Measurements from ENCODE around the gene MEI4. TPM values are rescaled to one million over a fixed set of nuclear protein-coding genes. Genes with fewer than 3 reads are reported as not detected.

The MEI4 gene
- total RNA-seq, 1 experiment from 2014 or later, result not detected

GRCh38 chr6:77762386-77762785 lies 109.5 kb downstream of the MEI4 start:
- POLR2A ChIA-PET, result no interaction called here
- H3K9me3 ChIP-seq (ENCODE audit: control insufficient read depth in 1 of 2, insufficient read depth in 1 of 2, low read depth in 1 of 2, low read length in 2 of 2), result no peaks in the 10 kb centered on the region
- no peaks in the 10 kb centered on the region; the same call in 1 of the 2 replicates for H4K20me1 ChIP-seq (ENCODE audit: insufficient read depth)
- H3K27me3 ChIP-seq (ENCODE audit: insufficient read depth, low read length), result no peaks in the 10 kb centered on the region
- no peak for DNase-seq (ENCODE audit: low read depth, low spot score)
- TF ChIP-seq REST (IDR thresholded peaks at IDR 0.05; ENCODE audit: low read depth), result no peak
- no peak for TF ChIP-seq CTCF (IDR thresholded peaks at IDR 0.05 in 2 of 3, conservative IDR thresholded peaks at IDR 0.05 in 1 of 3; ENCODE audit: borderline replicate concordance in 1 of 3, insufficient read depth in 1 of 3, low read depth in 2 of 3, low read length in 2 of 3)
- TF ChIP-seq EZH2 (IDR thresholded peaks at IDR 0.05), result no peak
- no peak for TF ChIP-seq MAX (IDR thresholded peaks at IDR 0.05)
- TF ChIP-seq RAD21 (IDR thresholded peaks at IDR 0.05; ENCODE audit: low read depth), result no peak
- TF ChIP-seq POLR2A (IDR thresholded peaks at IDR 0.05; ENCODE audit: borderline replicate concordance, extremely low read depth, insufficient read depth, insufficient read length), result no peak
- no peak for TF ChIP-seq SRF (IDR thresholded peaks at IDR 0.05; ENCODE audit: low read depth)
- no peak for TF ChIP-seq EGR1 (IDR thresholded peaks at IDR 0.05; ENCODE audit: low read depth)
- TF ChIP-seq YY1 (IDR thresholded peaks at IDR 0.05; ENCODE audit: extremely low read depth, insufficient replicate concordance, low read depth, low read length), result no peak
- TF ChIP-seq ELF1 (IDR thresholded peaks at IDR 0.05; ENCODE audit: borderline replicate concordance, low read depth), result no peak
- no peak for TF ChIP-seq CEBPB (IDR thresholded peaks at IDR 0.05; ENCODE audit: low read depth)
- no peak for TF ChIP-seq EZH2phosphoT487 (IDR thresholded peaks at IDR 0.05; ENCODE audit: borderline replicate concordance)
- TF ChIP-seq CBX3 (IDR thresholded peaks at IDR 0.05; ENCODE audit: low read depth), result no peak
- TF ChIP-seq ZFX (IDR thresholded peaks at IDR 0.05), result no peak
- no peak for TF ChIP-seq ZBTB33 (IDR thresholded peaks at IDR 0.05; ENCODE audit: extremely low read depth, insufficient replicate concordance, low read length)
- H3K36me3 ChIP-seq (ENCODE audit: control insufficient read depth in 1 of 2, insufficient read depth in 2 of 2, low read length in 2 of 2), result no peaks in the 10 kb centered on the region
- H3K9me2 ChIP-seq (ENCODE audit: insufficient read depth), result no peaks in the 10 kb centered on the region
- RAD21 ChIA-PET (ENCODE audit: low non-redundant PET in 1 of 2, low total read pairs in 2 of 2, uncharacterized antibody in 2 of 2, unreplicated experiment in 2 of 2), result no interaction called here
- no peaks in the 10 kb centered on the region for H3K79me2 ChIP-seq (ENCODE audit: insufficient read depth, low read length)
- CTCF ChIA-PET, result no interaction called here
- intact Hi-C loops (cut with micrococcal nuclease), result no loop called here
- H3K4me1 ChIP-seq (ENCODE audit: control insufficient read depth in 1 of 2, insufficient read depth in 2 of 2, low read length in 2 of 2), result no peaks in the 10 kb centered on the region
- BruUV-seq (replicated peaks), result no TSS peak
- no peak overlapping the region for H3K9ac ChIP-seq (ENCODE audit: low read length)
- H2AFZ ChIP-seq (ENCODE audit: low read depth, low read length, poor library complexity, severe bottlenecking), result no peak overlapping the region
- ATAC-seq, result no peak
- no peak overlapping the region for H3K4me2 ChIP-seq (ENCODE audit: low read length)
- no peak overlapping the region for H3K4me3 ChIP-seq (replicated peaks in 1 of 2; ENCODE audit: low read depth in 1 of 2, low read length in 2 of 2)
- H3K27ac ChIP-seq (ENCODE audit: low read depth, low read length), result no peak overlapping the region

Data from HCT116 (cell line).